ENCODE data around the gene CITED4. TPM values are rescaled to one million over a fixed set of nuclear protein-coding genes. Genes with fewer than 3 reads are reported as not detected.

Gene CITED4
- total RNA-seq, 5 donors from 2014 or later (not counting 1 experiment from before 2014, with no cell fraction given), result 23.4 to 37.0 (median 28.4) TPM

DNA sequence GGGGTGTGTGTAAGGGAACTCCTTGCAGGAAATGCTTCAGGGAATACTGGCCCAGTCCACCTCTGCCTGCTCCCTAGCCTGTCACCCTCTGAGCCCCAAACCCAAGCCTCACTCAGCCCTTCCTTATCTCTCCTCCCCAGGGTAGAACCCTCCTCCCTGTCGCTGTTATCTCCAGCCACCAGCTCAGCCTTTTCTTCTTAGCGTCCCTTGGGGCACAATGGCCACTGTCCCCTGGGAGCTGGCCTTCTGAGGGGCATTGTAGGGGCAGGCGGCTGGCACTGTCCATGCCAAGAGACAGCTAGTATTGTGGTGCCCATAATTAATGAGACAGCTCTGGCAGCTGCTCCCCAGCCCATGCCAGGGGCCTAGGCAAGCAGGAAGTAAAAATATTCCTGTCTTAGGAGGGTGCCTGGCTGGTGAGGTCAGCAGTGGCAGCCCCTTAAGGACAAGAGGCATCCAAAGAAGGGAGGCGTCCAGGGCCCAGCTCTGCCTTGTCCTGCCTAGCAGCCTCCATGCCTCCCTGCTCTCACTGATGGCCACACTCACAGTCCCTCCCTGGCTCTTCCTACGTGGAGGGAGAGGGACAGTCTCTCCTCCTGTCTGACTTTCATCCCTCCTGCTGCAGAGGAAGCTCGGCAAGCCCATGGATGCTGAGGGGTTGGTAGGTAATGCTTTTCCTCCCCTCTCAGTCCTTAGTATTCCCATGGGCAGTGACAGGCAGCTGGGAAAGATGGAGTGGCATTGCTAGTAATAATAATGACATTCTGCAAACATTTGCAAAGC, 41.1 kb downstream of the CITED4 start:
- ChIA-PET CTCF (interaction anchor here in 1 of 2 donors (0.5 to 0.9 kb wide), 2 partner anchors 1194 to 1213 kb away, joined by 3 to 4 read pairs; no protein-coding TSS in a partner anchor), POLR2A (no interaction called here)
- no peaks in the 10 kb centered on the region for H3K9me3 ChIP-seq
- ATAC-seq (replicated peaks in 1 of 4) (no peak), DNase-seq (no peak)
- H3K4me1 Mint-ChIP-seq, result peaks cover 19 to 32% (median 21%) of the 10 kb centered on the region in 3 donors
- WGBS (ENCODE audit: insufficient coverage), result 86% methylated on average over 3 of the region's 6 CpGs
- no peak overlapping the region for H3K27ac ChIP-seq (ENCODE audit: low read length)
- H3K27me3 ChIP-seq (replicated peaks in 1 of 2; ENCODE audit: control insufficient read depth in 2 of 2, extremely low read depth in 1 of 2, insufficient read depth in 2 of 2, low read length in 1 of 2), result peaks cover 0 to 4% of the 10 kb centered on the region in 2 experiments
- H3K27me3 Mint-ChIP-seq, result no peaks in the 10 kb centered on the region
- H3K4me1 ChIP-seq (ENCODE audit: control insufficient read depth in 1 of 2, extremely low read depth in 1 of 2, insufficient read depth in 2 of 2, low read length in 2 of 2), result peaks cover 0 to 37% of the 10 kb centered on the region in 2 experiments
- H3K27ac Mint-ChIP-seq, result peak overlapping the region in 1 of 2 donors; percentile 49
- H3K36me3 Mint-ChIP-seq, result no peaks in the 10 kb centered on the region
- no peak overlapping the region for H3K4me3 ChIP-seq (ENCODE audit: control insufficient read depth in 1 of 2, extremely low read depth in 1 of 2, low read length in 1 of 2)
- no peaks in the 10 kb centered on the region for H3K9me3 Mint-ChIP-seq
- no peaks in the 10 kb centered on the region for H3K36me3 ChIP-seq (ENCODE audit: control insufficient read depth in 2 of 2, extremely low read depth in 1 of 2, insufficient read depth in 1 of 2, low read length in 1 of 2)
- no peak overlapping the region for H3K4me3 Mint-ChIP-seq

GRCh38 chr1:40820251-40820797, 41.8 kb downstream of the CITED4 start:
- Histone ChIP-seq H3K4me3 (ENCODE audit: control insufficient read depth in 1 of 2, extremely low read depth in 1 of 2, low read length in 1 of 2) (no peak overlapping the region), H3K27me3 (replicated peaks in 1 of 2; ENCODE audit: control insufficient read depth in 2 of 2, extremely low read depth in 1 of 2, insufficient read depth in 2 of 2, low read length in 1 of 2) (peaks cover 0 to 4% of the 10 kb centered on the region in 2 experiments), H3K27ac (ENCODE audit: low read length) (no peak overlapping the region), H3K9me3 (no peaks in the 10 kb centered on the region), H3K4me1 (ENCODE audit: control insufficient read depth in 1 of 2, extremely low read depth in 1 of 2, insufficient read depth in 2 of 2, low read length in 2 of 2) (peaks cover 0 to 29% of the 10 kb centered on the region in 2 experiments), H3K36me3 (ENCODE audit: control insufficient read depth in 2 of 2, extremely low read depth in 1 of 2, insufficient read depth in 1 of 2, low read length in 1 of 2) (no peaks in the 10 kb centered on the region)
- WGBS (ENCODE audit: insufficient coverage), result 92% methylated on average over 2 of the region's 3 CpGs
- no peaks in the 10 kb centered on the region for H3K27me3 Mint-ChIP-seq
- peaks cover 11 to 25% (median 18%) of the 10 kb centered on the region in 3 donors for H3K4me1 Mint-ChIP-seq
- DNase-seq (no peak), ATAC-seq (replicated peaks in 1 of 4) (no peak)
- H3K4me3 Mint-ChIP-seq, result no peak overlapping the region
- ChIA-PET CTCF (interaction anchor here in 1 of 2 donors (0.5 to 0.9 kb wide), 2 partner anchors 386 to 1195 kb away, joined by 3 read pairs; no protein-coding TSS in a partner anchor), POLR2A (no interaction called here)
- H3K9me3 Mint-ChIP-seq, result no peaks in the 10 kb centered on the region
- no peaks in the 10 kb centered on the region for H3K36me3 Mint-ChIP-seq
- peak overlapping the region in 1 of 2 donors; percentile 49 for H3K27ac Mint-ChIP-seq

DNA sequence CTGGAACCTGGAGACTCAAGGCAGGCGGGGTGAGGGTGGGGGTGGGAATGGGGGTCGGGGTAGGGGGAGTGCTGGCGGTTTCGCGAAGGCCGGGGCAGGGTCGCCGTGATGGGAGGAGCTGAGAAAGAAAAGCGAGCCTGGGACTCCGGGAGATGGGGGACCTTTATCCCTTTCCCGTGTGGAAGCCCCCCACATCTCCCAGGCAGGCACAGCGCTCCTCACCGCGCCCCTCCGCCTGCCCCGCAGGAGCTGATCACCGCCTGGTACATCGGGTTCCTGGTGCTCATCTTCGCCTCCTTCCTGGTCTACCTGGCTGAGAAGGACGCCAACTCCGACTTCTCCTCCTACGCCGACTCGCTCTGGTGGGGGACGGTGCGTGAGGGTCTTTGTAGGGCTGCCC, 43.1 kb downstream of the CITED4 start:
- H3K36me3 ChIP-seq (ENCODE audit: control insufficient read depth in 2 of 2, extremely low read depth in 1 of 2, insufficient read depth in 1 of 2, low read length in 1 of 2), result no peaks in the 10 kb centered on the region
- H3K27me3 ChIP-seq (replicated peaks in 1 of 2; ENCODE audit: control insufficient read depth in 2 of 2, extremely low read depth in 1 of 2, insufficient read depth in 2 of 2, low read length in 1 of 2), result peaks cover 0 to 4% of the 10 kb centered on the region in 2 experiments
- H3K27me3 Mint-ChIP-seq, result no peaks in the 10 kb centered on the region
- WGBS (ENCODE audit: insufficient coverage), result 75% methylated on average over 19 of the region's 26 CpGs
- ChIA-PET CTCF (no interaction called here), POLR2A (interaction anchor here in 1 of 2 donors (0.7 kb wide), 1 partner anchor 572 kb away, joined by 5 read pairs; no protein-coding TSS in a partner anchor)
- H3K4me3 Mint-ChIP-seq, result peak overlapping the region; percentile 46 to 77 (median 66)
- peak overlapping the region in 1 of 2 donors; percentile 69 for H3K4me3 ChIP-seq (ENCODE audit: control insufficient read depth in 1 of 2, extremely low read depth in 1 of 2, low read length in 1 of 2)
- H3K4me1 Mint-ChIP-seq, result peaks cover 5 to 15% (median 10%) of the 10 kb centered on the region in 3 donors
- H3K4me1 ChIP-seq (ENCODE audit: control insufficient read depth in 1 of 2, extremely low read depth in 1 of 2, insufficient read depth in 2 of 2, low read length in 2 of 2), result peaks cover 0 to 25% of the 10 kb centered on the region in 2 experiments
- no peak overlapping the region for H3K27ac ChIP-seq (ENCODE audit: low read length)
- peak overlapping the region; percentile 15 to 22 for H3K27ac Mint-ChIP-seq
- DNase-seq, result no peak
- no peaks in the 10 kb centered on the region for H3K9me3 Mint-ChIP-seq
- H3K9me3 ChIP-seq, result no peaks in the 10 kb centered on the region
- no peaks in the 10 kb centered on the region for H3K36me3 Mint-ChIP-seq
- no peak for ATAC-seq (replicated peaks in 1 of 4)

DNA sequence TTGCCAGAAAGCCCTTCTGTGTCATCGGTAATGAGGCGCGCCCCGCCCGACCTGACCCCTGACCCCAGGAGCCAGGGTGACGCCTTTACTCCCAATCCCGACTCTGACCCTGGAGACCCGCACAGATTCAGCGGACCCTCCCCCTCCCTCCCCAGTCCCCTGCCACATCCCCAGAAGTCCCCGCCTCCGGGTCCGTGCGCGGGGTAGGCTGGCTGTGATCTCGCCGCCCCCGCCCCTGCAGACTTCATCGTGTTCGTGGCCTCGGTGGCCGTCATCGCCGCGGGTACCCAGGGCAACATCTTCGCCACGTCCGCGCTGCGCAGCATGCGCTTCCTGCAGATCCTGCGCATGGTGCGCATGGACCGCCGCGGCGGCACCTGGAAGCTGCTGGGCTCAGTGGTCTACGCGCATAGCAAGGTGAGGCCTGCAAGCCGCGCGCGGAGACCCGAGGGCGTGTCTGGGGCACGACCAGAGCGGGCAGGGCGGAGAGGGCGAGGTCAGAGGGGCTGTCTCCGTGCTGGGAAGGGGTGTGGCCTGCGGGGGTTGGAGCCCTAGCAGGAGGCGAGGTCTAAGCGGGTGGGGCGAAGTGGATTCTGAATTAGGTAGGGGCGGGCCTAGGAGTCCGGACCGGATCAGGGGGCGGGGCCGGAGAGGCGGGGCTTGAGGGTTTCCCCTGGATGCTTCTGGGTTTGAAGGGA, 43.8 kb downstream of the CITED4 start:
- H3K4me3 Mint-ChIP-seq, result peak overlapping the region; percentile 77 to 83 (median 80)
- Histone ChIP-seq H3K9me3 (no peaks in the 10 kb centered on the region), H3K4me3 (ENCODE audit: control insufficient read depth in 1 of 2, extremely low read depth in 1 of 2, low read length in 1 of 2) (peak overlapping the region; percentile 62 to 69), H3K36me3 (ENCODE audit: control insufficient read depth in 2 of 2, extremely low read depth in 1 of 2, insufficient read depth in 1 of 2, low read length in 1 of 2) (no peaks in the 10 kb centered on the region), H3K27me3 (replicated peaks in 1 of 2; ENCODE audit: control insufficient read depth in 2 of 2, extremely low read depth in 1 of 2, insufficient read depth in 2 of 2, low read length in 1 of 2) (peaks cover 0 to 4% of the 10 kb centered on the region in 2 experiments), H3K4me1 (ENCODE audit: control insufficient read depth in 1 of 2, extremely low read depth in 1 of 2, insufficient read depth in 2 of 2, low read length in 2 of 2) (peaks cover 0 to 25% of the 10 kb centered on the region in 2 experiments), H3K27ac (ENCODE audit: low read length) (peak overlapping the region; percentile 44)
- H3K9me3 Mint-ChIP-seq, result no peaks in the 10 kb centered on the region
- H3K27ac Mint-ChIP-seq, result peak overlapping the region; percentile 73 to 86
- POLR2A ChIA-PET, result no interaction called here
- no peaks in the 10 kb centered on the region for H3K27me3 Mint-ChIP-seq
- ATAC-seq (replicated peaks in 1 of 4) (peak; percentile 93 to 97 (median 95)), DNase-seq (peak; percentile 70 to 92 (median 83))
- CTCF ChIA-PET, result no interaction called here
- under 1% methylated on average over 53 of the region's 59 CpGs for WGBS (ENCODE audit: insufficient coverage)
- H3K36me3 Mint-ChIP-seq, result no peaks in the 10 kb centered on the region
- H3K4me1 Mint-ChIP-seq, result peaks cover 5 to 15% (median 10%) of the 10 kb centered on the region in 3 donors

DNA sequence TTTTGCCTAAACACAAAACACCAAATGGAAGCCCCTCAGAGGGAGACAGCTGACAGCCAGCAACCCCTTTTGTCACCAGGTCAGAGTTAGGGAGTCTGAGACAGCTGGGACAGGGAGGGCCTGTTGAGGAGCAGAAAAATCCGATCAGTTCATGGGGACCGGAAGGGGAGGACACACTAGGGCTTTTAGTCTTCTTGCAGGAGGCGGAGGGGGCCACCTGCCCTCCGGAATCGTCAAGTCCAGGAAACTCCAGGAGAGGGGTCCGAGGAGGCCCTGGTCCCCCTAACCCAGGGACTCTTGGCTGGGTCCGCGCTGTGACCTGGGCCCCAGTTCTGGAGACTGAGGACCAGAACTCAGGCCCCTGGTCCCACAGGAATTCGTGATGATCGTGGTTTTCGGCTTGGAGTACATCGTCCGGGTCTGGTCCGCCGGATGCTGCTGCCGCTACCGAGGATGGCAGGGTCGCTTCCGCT, 44.3 kb downstream of the CITED4 start:
- peaks cover 0 to 4% of the 10 kb centered on the region in 2 experiments for H3K27me3 ChIP-seq (replicated peaks in 1 of 2; ENCODE audit: control insufficient read depth in 2 of 2, extremely low read depth in 1 of 2, insufficient read depth in 2 of 2, low read length in 1 of 2)
- H3K27ac ChIP-seq (ENCODE audit: low read length), result peak overlapping the region; percentile 44
- Mint-ChIP-seq H3K36me3 (no peaks in the 10 kb centered on the region), H3K4me3 (peak overlapping the region; percentile 77 to 83 (median 80)), H3K9me3 (no peaks in the 10 kb centered on the region), H3K27me3 (no peaks in the 10 kb centered on the region), H3K4me1 (peaks cover 5 to 15% (median 10%) of the 10 kb centered on the region in 3 donors), H3K27ac (peak overlapping the region; percentile 73 to 86)
- WGBS (ENCODE audit: insufficient coverage), result 44% methylated on average over 19 of the region's 19 CpGs
- POLR2A ChIA-PET, result no interaction called here
- no peaks in the 10 kb centered on the region for H3K36me3 ChIP-seq (ENCODE audit: control insufficient read depth in 2 of 2, extremely low read depth in 1 of 2, insufficient read depth in 1 of 2, low read length in 1 of 2)
- ATAC-seq (replicated peaks in 1 of 4) (peak in 2 of 4 experiments; percentile 60 to 66), DNase-seq (peak in 3 of 35 experiments; percentile 14 to 39 (median 20))
- CTCF ChIA-PET, result interaction anchor here in 1 of 2 donors (0.6 kb wide), 1 partner anchor 13 kb away, joined by 3 read pairs; no protein-coding TSS in a partner anchor
- peaks cover 0 to 25% of the 10 kb centered on the region in 2 experiments for H3K4me1 ChIP-seq (ENCODE audit: control insufficient read depth in 1 of 2, extremely low read depth in 1 of 2, insufficient read depth in 2 of 2, low read length in 2 of 2)
- H3K9me3 ChIP-seq, result no peaks in the 10 kb centered on the region
- peak overlapping the region; percentile 62 to 69 for H3K4me3 ChIP-seq (ENCODE audit: control insufficient read depth in 1 of 2, extremely low read depth in 1 of 2, low read length in 1 of 2)

- H3K4me1 ChIP-seq (ENCODE audit: control insufficient read depth in 1 of 2, extremely low read depth in 1 of 2, insufficient read depth in 2 of 2, low read length in 2 of 2), result peaks cover 0 to 25% of the 10 kb centered on the region in 2 experiments
- Mint-ChIP-seq H3K4me3 (no peak overlapping the region), H3K36me3 (no peaks in the 10 kb centered on the region), H3K9me3 (no peaks in the 10 kb centered on the region), H3K27me3 (no peaks in the 10 kb centered on the region), H3K27ac (no peak overlapping the region), H3K4me1 (peaks cover 6 to 16% (median 11%) of the 10 kb centered on the region in 3 donors)
- POLR2A ChIA-PET, result interaction anchor here in 1 of 2 donors (0.5 kb wide), 1 partner anchor 42 kb away, joined by 4 read pairs; no protein-coding TSS in a partner anchor
- H3K27me3 ChIP-seq (replicated peaks in 1 of 2; ENCODE audit: control insufficient read depth in 2 of 2, extremely low read depth in 1 of 2, insufficient read depth in 2 of 2, low read length in 1 of 2), result peaks cover 0 to 4% of the 10 kb centered on the region in 2 experiments
- no peak overlapping the region for H3K27ac ChIP-seq (ENCODE audit: low read length)
- WGBS (ENCODE audit: insufficient coverage), result 61% methylated on average over 3 of the region's 9 CpGs
- H3K36me3 ChIP-seq (ENCODE audit: control insufficient read depth in 2 of 2, extremely low read depth in 1 of 2, insufficient read depth in 1 of 2, low read length in 1 of 2), result no peaks in the 10 kb centered on the region
- H3K9me3 ChIP-seq, result no peaks in the 10 kb centered on the region
- no peak for DNase-seq
- no peak for ATAC-seq (replicated peaks in 1 of 4)
- no peak overlapping the region for H3K4me3 ChIP-seq (ENCODE audit: control insufficient read depth in 1 of 2, extremely low read depth in 1 of 2, low read length in 1 of 2)
- CTCF ChIA-PET, result no interaction called here
Observed at GRCh38 chr1:40815420-40815819, 46.7 kb downstream of the CITED4 start.

Measured in T-cell (primary cell).